Cardiac ventricle fibroblast (primary cell): ENCODE results near the gene CAT. TPM values are rescaled to one million over a fixed set of nuclear protein-coding genes. Genes with fewer than 3 reads are reported as not detected.

ENCODE experiments used
- total RNA-seq: library from RNA; depleted of rRNA; stranded (reverse); fragments of >200 nt; gene quantifications from 2 replicates; pipeline ENCODE4 v1.2.3, GENCODE V29; 2015

CAT gene
- 93.1 and 100 TPM in 2 replicates for total RNA-seq

DNA sequence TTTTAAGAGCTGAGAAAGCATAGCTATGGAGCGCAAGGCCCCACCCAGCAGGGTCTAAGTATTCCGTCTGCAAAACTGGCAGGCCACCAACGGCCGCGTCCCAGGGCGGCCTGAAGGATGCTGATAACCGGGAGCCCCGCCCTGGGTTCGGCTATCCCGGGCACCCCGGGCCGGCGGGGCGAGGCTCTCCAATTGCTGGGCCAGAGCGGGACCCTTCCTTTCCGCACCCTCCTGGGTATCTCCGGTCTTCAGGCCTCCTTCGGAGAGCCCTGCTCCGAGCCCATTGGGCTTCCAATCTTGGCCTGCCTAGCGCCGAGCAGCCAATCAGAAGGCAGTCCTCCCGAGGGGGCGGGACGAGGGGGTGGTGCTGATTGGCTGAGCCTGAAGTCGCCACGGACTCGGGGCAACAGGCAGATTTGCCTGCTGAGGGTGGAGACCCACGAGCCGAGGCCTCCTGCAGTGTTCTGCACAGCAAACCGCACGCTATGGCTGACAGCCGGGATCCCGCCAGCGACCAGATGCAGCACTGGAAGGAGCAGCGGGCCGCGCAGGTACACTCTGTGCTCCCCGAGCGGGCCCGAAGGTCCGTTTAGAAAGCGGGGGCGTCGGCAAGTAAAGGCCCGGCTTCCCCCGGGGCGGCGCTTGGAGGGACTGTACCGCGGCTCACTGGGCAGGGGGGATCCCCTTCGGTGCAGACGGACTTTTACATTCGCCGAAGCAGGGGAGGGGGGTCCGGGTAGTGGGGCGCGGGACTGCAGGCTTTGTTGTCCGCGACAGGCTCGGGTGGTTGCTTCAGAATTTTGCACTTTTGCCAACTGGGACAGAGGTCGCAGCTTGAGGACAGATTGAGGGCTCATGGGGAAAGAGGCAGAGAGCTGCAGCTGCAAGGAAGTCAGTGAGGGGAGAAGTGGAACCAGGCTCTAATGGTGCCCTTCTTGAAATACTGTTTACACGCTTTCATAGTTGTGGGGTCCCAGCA is at the start of gene CAT:
Gene CAT, plus strand, starts transcription at position 406 of the 979 bp plus-strand sequence. Its CDS starts 80 bp downstream, at position 486.

DNA sequence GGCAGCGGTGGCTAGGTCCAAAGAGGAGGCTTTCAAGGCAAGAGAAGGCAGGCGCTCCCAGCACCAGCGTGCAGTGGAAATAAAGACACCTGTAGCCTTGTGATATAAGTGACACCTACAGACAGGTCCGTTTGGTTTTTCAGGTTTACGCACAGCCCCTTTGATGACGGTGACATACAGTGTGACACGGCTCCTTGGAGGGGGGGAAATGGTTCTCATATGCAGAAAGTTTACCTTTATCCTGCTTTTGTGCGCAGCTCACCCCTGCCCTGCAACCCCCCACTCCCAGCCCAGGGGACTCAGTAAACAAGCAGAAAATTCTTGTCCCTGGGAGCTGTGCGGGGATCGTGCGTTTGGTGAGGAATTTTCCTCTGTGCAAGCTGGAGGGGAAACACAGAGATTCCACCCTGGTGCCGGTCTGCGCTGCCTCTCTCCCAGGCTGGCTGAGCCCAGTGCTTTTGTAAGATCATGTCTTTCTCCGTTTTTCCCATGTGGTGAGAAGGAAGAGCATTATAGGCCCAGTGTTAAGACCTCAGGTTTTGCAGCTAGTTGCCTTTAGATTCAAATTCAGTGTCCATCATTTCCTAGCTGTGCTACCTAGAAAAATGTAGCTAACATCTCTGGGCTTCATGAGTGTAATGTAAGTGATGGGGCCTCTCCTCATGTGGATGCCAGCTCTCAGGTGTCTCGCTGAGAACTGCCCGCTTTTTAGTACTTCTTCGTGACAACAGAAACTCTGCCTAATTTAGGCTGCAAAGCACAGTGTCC is 75.1 kb downstream of the CAT start, which contains the start of gene ELF5:
Gene ELF5, minus strand, starts transcription at position 113 of the 768 bp plus-strand sequence. CDS start 8,045 bp downstream, outside the sequence.

Other genes with a start within 250 kb of the CAT start
- gene ABTB2, start 80.9 kb upstream of the CAT start, total RNA-seq, result 1.2 and 1.7 TPM in 2 replicates
- gene ELF5, start 74.9 kb downstream of the CAT start, total RNA-seq, result not detected in 2 replicates
- not detected in 2 replicates for gene EHF, start 182.2 kb downstream of the CAT start, total RNA-seq